Liver (tissue), 9 donors: ENCODE results near the gene GNG7. TPM values are rescaled to one million over a fixed set of nuclear protein-coding genes. Genes with fewer than 3 reads are reported as not detected.
"Not testable (repeated sequence)": the region's sequence is repeated elsewhere in the genome, so short reads cannot be mapped to it uniquely, and the experiment has no call there.

Experiments used
- DNase-seq: peaks from one replicate; pipeline ENCODE4 v3.0.0-alpha.2; 2017; ENCODE audit warnings: low spot score
- H3K27ac ChIP-seq, 2 donors: one replicate each; pipeline ENCODE4 v1.7.0; 2013; ENCODE audit warnings: inconsistent platforms in 2 of 2, low read length in 2 of 2, control low read depth in 1 of 2, low read depth in 1 of 2, mild to moderate bottlenecking in 1 of 2
- H3K27me3 ChIP-seq, 4 donors: one replicate each; pipeline versions ENCODE4 v1.6.1 to v1.7.0; 2013; ENCODE audit warnings: low read length in 3 of 4, inconsistent platforms in 1 of 4, mild to moderate bottlenecking in 1 of 4, moderate library complexity in 1 of 4; ENCODE audit not compliant: control insufficient read depth in 4 of 4, insufficient read depth in 4 of 4
- H3K36me3 ChIP-seq, 4 donors: one replicate each; pipeline versions ENCODE4 v1.6.1 to v1.7.0; 2013; ENCODE audit warnings: low read length in 3 of 4, mild to moderate bottlenecking in 3 of 4, low read depth in 1 of 4, moderate library complexity in 1 of 4; ENCODE audit not compliant: control insufficient read depth in 4 of 4, insufficient read depth in 3 of 4
- H3K4me1 ChIP-seq, 4 donors: one replicate each; pipeline versions ENCODE4 v1.6.1 to v1.7.0; 2013; ENCODE audit warnings: low read length in 3 of 4, mild to moderate bottlenecking in 3 of 4, moderate library complexity in 1 of 4; ENCODE audit not compliant: control insufficient read depth in 4 of 4, insufficient read depth in 4 of 4
- H3K4me3 ChIP-seq, 3 donors: one replicate each; pipeline versions ENCODE4 v1.6.1 to v1.7.0; 2013; ENCODE audit warnings: low read length in 3 of 3, control low read depth in 1 of 3, low read depth in 1 of 3, mild to moderate bottlenecking in 1 of 3
- H3K9ac ChIP-seq, 2 donors: one replicate each; pipeline ENCODE4 v1.7.0; 2013; ENCODE audit warnings: low read length in 2 of 2, mild to moderate bottlenecking in 2 of 2, moderate library complexity in 2 of 2, control low read depth in 1 of 2, low read depth in 1 of 2
- H3K9me3 ChIP-seq, 4 donors: one replicate each; pipeline versions ENCODE4 v1.6.1 to v1.7.0; 2013; ENCODE audit warnings: low read length in 3 of 4; ENCODE audit not compliant: control insufficient read depth in 4 of 4
- FOXA2 ChIP-seq: IDR thresholded peaks from 2 replicates; pipeline ENCODE4 v1.6.1; 2016; ENCODE audit warnings: antibody characterized with exemption
- HNF4A ChIP-seq, 2 donors: conservative IDR thresholded peaks; 2 replicates each; pipeline ENCODE4 v1.6.1; 2016; ENCODE audit warnings: antibody characterized with exemption in 2 of 2, mild to moderate bottlenecking in 2 of 2
- NR2F2 ChIP-seq: IDR thresholded peaks from 2 replicates; pipeline ENCODE4 v1.6.1; 2016; ENCODE audit warnings: antibody characterized with exemption
- RAD21 ChIP-seq, 2 donors: IDR thresholded peaks; 2 replicates each; pipeline ENCODE4 v1.6.1; 2016; ENCODE audit warnings: antibody characterized with exemption in 2 of 2, mild to moderate bottlenecking in 2 of 2
- RXRA ChIP-seq, 2 donors: IDR thresholded peaks; 2 replicates each; pipeline ENCODE4 v1.6.1; 2017 to 2018; ENCODE audit warnings: antibody characterized with exemption in 2 of 2, mild to moderate bottlenecking in 1 of 2
- SP1 ChIP-seq: IDR thresholded peaks from 2 replicates; pipeline ENCODE4 v1.6.1; 2018; ENCODE audit warnings: antibody characterized with exemption, mild to moderate bottlenecking
- YY1 ChIP-seq: IDR thresholded peaks from 2 replicates; pipeline ENCODE4 v1.6.1; 2016; ENCODE audit warnings: antibody characterized with exemption, mild to moderate bottlenecking
- WGBS: extraction: QIAGEN DNeasy Blood & Tissue Kit; methylation state at CpG from one replicate; pipeline ENCODE4 v1.1.7; 2013; 5-methylcytosine and 5-hydroxymethylcytosine counted together
- polyA plus RNA-seq, 2 donors: library from polyadenylated mRNA; stranded (reverse) in 1 of 2; unstranded in 1 of 2; fragments of 200-250 nt in 1 of 2; fragments of >200 nt in 1 of 2; fragmentation: Nextera tagmentation in 1 of 2; extraction: Ambion mirVana in 1 of 2; gene quantifications; one replicate each; pipeline versions ENCODE4 v1.2.1 to v1.2.3, GENCODE V29; 2013 to 2015
- total RNA-seq, 2 donors: library from RNA; depleted of rRNA; stranded (reverse); fragments of >200 nt; gene quantifications; one replicate each; pipeline ENCODE4 v1.2.3, GENCODE V29; 2014
- TF ChIP-seq, protein P1 (sequence below): fragments of 150-350 bp; IDR thresholded peaks from 2 replicates; pipeline ENCODE4 v1.5.1; 2017; ENCODE audit warnings: improper control_type of control experiment, low read depth, low read length; ENCODE audit not compliant: missing input control
- TF ChIP-seq, protein P2 (sequence below): IDR thresholded peaks from 2 replicates; pipeline ENCODE4 v1.6.1; 2016; ENCODE audit warnings: antibody characterized with exemption
- donor health status: healthy.
- donor health status: healthy.
- donor health status: healthy.
- donor health status: healthy.
- donor health status: healthy.

GNG7 gene
- total and polyA plus RNA-seq, 4 donors = 0.75 to 1.9 (median 1.1) TPM

- Histone ChIP-seq H3K27ac (peak overlapping the region; percentile 58 to 82), H3K36me3 (no peaks in the 10 kb centered on the region), H3K9ac (peak overlapping the region in 1 of 2 donors; percentile 76), H3K9me3 (no peaks in the 10 kb centered on the region), H3K4me1 (peaks cover 0 to 11% (median 2%) of the 10 kb centered on the region in 4 donors), H3K27me3 (no peaks in the 10 kb centered on the region), H3K4me3 (peak overlapping the region in 2 of 3 donors; percentile 28 to 38)
- peak; percentile 90 for DNase-seq
- peak; percentile 98 for TF ChIP-seq RAD21 (IDR thresholded peaks at IDR 0.05)
- TF ChIP-seq HNF4A (conservative IDR thresholded peaks at IDR 0.05) = peak; percentile 2 to 13
- TF ChIP-seq, protein P1, sequence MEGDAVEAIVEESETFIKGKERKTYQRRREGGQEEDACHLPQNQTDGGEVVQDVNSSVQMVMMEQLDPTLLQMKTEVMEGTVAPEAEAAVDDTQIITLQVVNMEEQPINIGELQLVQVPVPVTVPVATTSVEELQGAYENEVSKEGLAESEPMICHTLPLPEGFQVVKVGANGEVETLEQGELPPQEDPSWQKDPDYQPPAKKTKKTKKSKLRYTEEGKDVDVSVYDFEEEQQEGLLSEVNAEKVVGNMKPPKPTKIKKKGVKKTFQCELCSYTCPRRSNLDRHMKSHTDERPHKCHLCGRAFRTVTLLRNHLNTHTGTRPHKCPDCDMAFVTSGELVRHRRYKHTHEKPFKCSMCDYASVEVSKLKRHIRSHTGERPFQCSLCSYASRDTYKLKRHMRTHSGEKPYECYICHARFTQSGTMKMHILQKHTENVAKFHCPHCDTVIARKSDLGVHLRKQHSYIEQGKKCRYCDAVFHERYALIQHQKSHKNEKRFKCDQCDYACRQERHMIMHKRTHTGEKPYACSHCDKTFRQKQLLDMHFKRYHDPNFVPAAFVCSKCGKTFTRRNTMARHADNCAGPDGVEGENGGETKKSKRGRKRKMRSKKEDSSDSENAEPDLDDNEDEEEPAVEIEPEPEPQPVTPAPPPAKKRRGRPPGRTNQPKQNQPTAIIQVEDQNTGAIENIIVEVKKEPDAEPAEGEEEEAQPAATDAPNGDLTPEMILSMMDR = peak; percentile 97
- no peak for TF ChIP-seq NR2F2
- TF ChIP-seq, protein P2, sequence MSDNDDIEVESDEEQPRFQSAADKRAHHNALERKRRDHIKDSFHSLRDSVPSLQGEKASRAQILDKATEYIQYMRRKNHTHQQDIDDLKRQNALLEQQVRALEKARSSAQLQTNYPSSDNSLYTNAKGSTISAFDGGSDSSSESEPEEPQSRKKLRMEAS = peak; percentile 34
- peak; percentile 46 to 64 for TF ChIP-seq RXRA (IDR thresholded peaks at IDR 0.05)
- TF ChIP-seq YY1 = peak; percentile 39
- TF ChIP-seq SP1 = peak; percentile 35
- TF ChIP-seq FOXA2 = no peak
- 11% methylated on average over 46 of the region's 46 CpGs for WGBS
Measured at GRCh38 chr19:2610637-2611482, 91.6 kb downstream of the GNG7 start.

DNA sequence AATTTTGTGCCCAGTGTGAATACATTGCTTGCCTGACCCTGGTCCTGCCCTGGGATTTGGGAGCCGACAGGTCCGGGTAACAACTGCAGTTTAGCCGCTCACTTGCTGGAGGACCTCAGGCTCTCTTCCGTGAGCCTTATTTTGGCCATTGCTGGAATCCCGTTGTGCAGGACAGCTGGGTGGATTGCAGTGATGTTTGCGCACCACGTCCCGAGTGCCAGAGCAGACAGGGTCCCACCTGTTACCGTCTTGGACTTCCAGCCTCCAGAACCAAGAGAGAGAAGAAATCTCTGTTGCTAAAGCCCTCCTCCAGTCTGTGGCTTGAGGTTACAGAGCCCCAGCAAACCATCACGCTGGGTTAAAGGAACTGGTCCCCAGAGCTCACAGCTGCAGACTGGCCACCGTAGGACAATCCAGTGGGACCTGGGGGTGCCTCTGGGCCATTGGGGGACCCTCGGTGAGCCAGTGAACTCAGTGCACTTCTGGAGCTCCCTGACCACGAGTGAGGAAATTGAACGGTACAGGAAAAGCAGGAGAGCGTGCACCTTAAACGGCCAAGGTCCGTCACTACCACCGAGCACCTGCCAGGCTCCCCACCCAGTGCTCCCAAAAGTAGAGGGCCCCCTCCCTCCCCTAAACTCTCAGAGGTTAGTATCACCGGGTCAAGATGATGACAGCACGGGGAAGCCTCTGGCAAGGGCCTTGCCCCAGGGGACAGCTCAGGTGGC is 92.9 kb downstream of the GNG7 start:
- Histone ChIP-seq H3K4me1 (peaks cover 0 to 11% (median 2%) of the 10 kb centered on the region in 4 donors), H3K36me3 (no peaks in the 10 kb centered on the region), H3K27ac (no peak overlapping the region), H3K27me3 (no peaks in the 10 kb centered on the region), H3K4me3 (no peak overlapping the region), H3K9ac (no peak overlapping the region), H3K9me3 (no peaks in the 10 kb centered on the region)
- no peak for TF ChIP-seq NR2F2
- TF ChIP-seq, protein P1 = no peak
- no peak for DNase-seq
- WGBS = 85% methylated on average over 20 of the region's 20 CpGs

- DNase-seq, H3K9ac ChIP-seq, H3K36me3 ChIP-seq, H3K4me3 ChIP-seq, H3K9me3 ChIP-seq, H3K27ac ChIP-seq, H3K27me3 ChIP-seq: not testable (repeated sequence)
- 95% methylated on average over 7 of the region's 7 CpGs for WGBS
- peaks cover 0 to 11% (median 2%) of the 10 kb centered on the region in 4 donors for H3K4me1 ChIP-seq
Measured at GRCh38 chr19:2609034-2609388, 93.5 kb downstream of the GNG7 start.
